ENCODE measurements around the gene HLCS. TPM values are rescaled to one million over a fixed set of nuclear protein-coding genes. Genes with fewer than 3 reads are reported as not detected.
"Not testable (repeated sequence)": the region's sequence is repeated elsewhere in the genome, so short reads cannot be mapped to it uniquely, and the experiment has no call there.

Gene HLCS
- total and polyA plus RNA-seq, 10 of the 15 experiments (the other 5 are each of a cell fraction or from before 2014, with no cell fraction given), result 1.5 to 12.7 (median 9.6) TPM

- TF ChIP-seq KLF5 (IDR thresholded peaks at IDR 0.05; ENCODE audit: partially characterized antibody) (peak; percentile 38), PBX3 (IDR thresholded peaks at IDR 0.05; ENCODE audit: insufficient replicate concordance, low read depth, low read length) (no peak), BRCA1 (IDR thresholded peaks at IDR 0.05; ENCODE audit: low read depth, low read length) (no peak), CEBPB (IDR thresholded peaks at IDR 0.05; ENCODE audit: borderline replicate concordance in 1 of 2, low read depth in 2 of 2, low read length in 2 of 2) (no peak), YBX1 (IDR thresholded peaks at IDR 0.05) (no peak), TCF12 (IDR thresholded peaks at IDR 0.05; ENCODE audit: low read depth, low read length) (peak; percentile 55; the same call in 1 of the 2 replicates)
These were observed 23.4 kb upstream of the HLCS start (continued) for GRCh38 chr21:36989699-36990507.

- ChIA-PET CTCF (interaction anchor here (0.6 to 5.8 kb wide), 10 partner anchors 9 to 1226 kb away, joined by 3 to 94 read pairs (median 7); partner anchors contain the start of gene HLCS), RAD21 (ENCODE audit: unreplicated experiment) (interaction anchor here (0.8 to 2.1 kb wide), 6 partner anchors 9 to 49 kb away, joined by 3 to 19 read pairs (median 6); partner anchors contain the start of gene HLCS), SMC1A (ENCODE audit: uncharacterized antibody, unreplicated experiment) (interaction anchor here (1.1 to 4.1 kb wide), 3 partner anchors 10 to 16 kb away, joined by 3 to 23 read pairs (median 6); no protein-coding TSS in a partner anchor), POLR2A (interaction anchor here (0.7 to 2.4 kb wide), 5 partner anchors 12 to 1513 kb away, joined by 3 to 12 read pairs (median 6); partner anchors contain the start of gene HLCS)
- H4K20me1 ChIP-seq (ENCODE audit: control insufficient read depth, insufficient read depth); FAIRE-seq; BruUV-seq (replicated peaks); H3K9me3 ChIP-seq (replicated peaks; ENCODE audit: control insufficient read depth, insufficient read depth, low read length); in situ Hi-C loops (cut with MboI); DNase-seq (ENCODE audit: low read depth, low spot score); H3K36me3 ChIP-seq (ENCODE audit: control insufficient read depth in 2 of 2, insufficient read depth in 2 of 2, low read length in 1 of 2); ATAC-seq; H3K4me1 ChIP-seq (ENCODE audit: control insufficient read depth, insufficient read depth, low read length); H3K79me2 ChIP-seq (ENCODE audit: control insufficient read depth, insufficient read depth, low read length); H3K27me3 ChIP-seq (replicated peaks in 1 of 2; ENCODE audit: control insufficient read depth in 2 of 2, insufficient read depth in 2 of 2, low read length in 1 of 2): not testable (repeated sequence)
- Histone ChIP-seq H2AFZ (ENCODE audit: control insufficient read depth, low read depth, low read length) (peak overlapping the region; percentile 87), H3K27ac (ENCODE audit: control insufficient read depth, insufficient read depth) (peak overlapping the region; percentile 56), H3K4me2 (ENCODE audit: control insufficient read depth, insufficient read depth) (peak overlapping the region; percentile 85; the same call in 1 of the 2 replicates), H3K9ac (ENCODE audit: control insufficient read depth, insufficient read depth, low read length) (peak overlapping the region; percentile 60; the same call in 1 of the 2 replicates), H3K4me3 (peak overlapping the region; percentile 76)
- intact Hi-C loops (cut with micrococcal nuclease; ENCODE audit: unreplicated experiment), result loop anchor here (5.0 to 10.0 kb wide), 2 partner anchors 83 to 376 kb away; partner anchors contain the start of genes DYRK1A, PIGP and TTC3
- 25% methylated on average over 17 of the region's 22 CpGs for WGBS (ENCODE audit: insufficient coverage, insufficient replicate concordance, low lambda C conversion rate, missing lambda C conversion rate)
- TF ChIP-seq RELB (IDR thresholded peaks at IDR 0.05; ENCODE audit: low read depth) (0 out of 2 replicates have a peak, but pooled peaks have one; percentile 31), MLLT1 (IDR thresholded peaks at IDR 0.05) (peak; percentile 84), ZNF217 (IDR thresholded peaks at IDR 0.05) (peak; percentile 95), CHD4 (IDR thresholded peaks at IDR 0.05) (peak; percentile 94; the same call in 1 of the 2 replicates), ZBTB40 (IDR thresholded peaks at IDR 0.05; ENCODE audit: borderline replicate concordance) (peak; percentile 40)
These were observed 22.8 kb upstream of the HLCS start for GRCh38 chr21:36989199-36989698.

Data from GM12878 (cell line).